Measurements from ENCODE around the gene SHB.

Gene SHB

GRCh38 chr9:38088006-38088925 is 19.2 kb upstream of the SHB start:
- DNase-seq = peak; percentile 70

GRCh38 chr9:38086496-38086895 is 17.5 kb upstream of the SHB start:
- DNase-seq = no peak

GRCh38 chr9:38085308-38085707 is 16.3 kb upstream of the SHB start:
- no peak for DNase-seq

GRCh38 chr9:38084556-38084880 is 15.5 kb upstream of the SHB start:
- no peak for DNase-seq

- no peak for DNase-seq
Measured at GRCh38 chr9:38083858-38084555, 15.0 kb upstream of the SHB start.

- DNase-seq = no peak
Measured at GRCh38 chr9:38082446-38083287, 13.6 kb upstream of the SHB start.

GRCh38 chr9:38081356-38082108 is 12.5 kb upstream of the SHB start:
- DNase-seq = no peak

- no peak for DNase-seq
Measured at GRCh38 chr9:38079461-38080031, 10.5 kb upstream of the SHB start.

GRCh38 chr9:38075272-38075671 is 6.2 kb upstream of the SHB start:
- DNase-seq = no peak

GRCh38 chr9:38074441-38074961 is 5.5 kb upstream of the SHB start:
- no peak for DNase-seq

GRCh38 chr9:38073882-38074281 is 4.9 kb upstream of the SHB start:
- DNase-seq = no peak

- no peak for DNase-seq
Measured at GRCh38 chr9:38071470-38072134, 2.6 kb upstream of the SHB start.

GRCh38 chr9:38067859-38068681 is 957 bp downstream of the SHB start:
- DNase-seq = peak; percentile 21

GRCh38 chr9:38066914-38067858 is 1.8 kb downstream of the SHB start:
- DNase-seq = peak; percentile 28

GRCh38 chr9:38066197-38066913 is 2.7 kb downstream of the SHB start:
- DNase-seq = no peak

GRCh38 chr9:38065369-38066075 is 3.5 kb downstream of the SHB start:
- DNase-seq = no peak

GRCh38 chr9:38064842-38065368 is 4.1 kb downstream of the SHB start:
- no peak for DNase-seq

- DNase-seq = no peak
Measured at GRCh38 chr9:38063363-38063707, 5.7 kb downstream of the SHB start.
